Renal cortical epithelial cell (primary cell): ENCODE measurements around the gene CRIP3. TPM values are rescaled to one million over a fixed set of nuclear protein-coding genes. Genes with fewer than 3 reads are reported as not detected.
"Not testable (repeated sequence)": the region's sequence is repeated elsewhere in the genome, so short reads cannot be mapped to it uniquely, and the experiment has no call there.

Experiments used
- DNase-seq: peaks from one replicate; pipeline ENCODE4 v3.0.0-alpha.2; 2011; ENCODE audit warnings: low read depth
- total RNA-seq: library from RNA; depleted of rRNA; stranded (reverse); fragments of >200 nt; gene quantifications from 2 replicates; pipeline ENCODE4 v1.2.3, GENCODE V29; 2014

Gene CRIP3
- total RNA-seq, 1 donor from 2014 or later: 0.25 TPM

DNA sequence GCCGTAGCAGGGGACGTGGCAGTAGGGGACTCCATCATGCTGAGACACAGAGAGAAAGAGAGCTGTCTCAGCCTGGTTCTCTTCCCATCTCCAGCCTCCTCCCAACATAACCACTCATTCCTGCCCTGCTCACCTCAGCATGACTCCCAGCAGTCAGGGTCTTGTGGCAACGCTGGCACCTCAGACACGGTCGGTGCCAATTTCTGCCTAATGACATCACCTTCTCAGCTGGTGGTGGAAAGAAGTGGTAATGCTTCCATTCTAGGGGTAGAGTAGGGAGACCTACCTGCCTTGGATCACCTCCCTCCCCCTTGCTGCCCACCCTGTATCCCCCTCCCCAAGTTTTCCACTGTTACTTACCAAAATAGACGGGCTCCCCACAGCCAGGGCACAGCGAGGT lies 2.5 kb downstream of the CRIP3 start:
- no peak for DNase-seq

- no peak for DNase-seq
These were observed 3.7 kb downstream of the CRIP3 start for GRCh38 chr6:43304882-43305281.

DNA sequence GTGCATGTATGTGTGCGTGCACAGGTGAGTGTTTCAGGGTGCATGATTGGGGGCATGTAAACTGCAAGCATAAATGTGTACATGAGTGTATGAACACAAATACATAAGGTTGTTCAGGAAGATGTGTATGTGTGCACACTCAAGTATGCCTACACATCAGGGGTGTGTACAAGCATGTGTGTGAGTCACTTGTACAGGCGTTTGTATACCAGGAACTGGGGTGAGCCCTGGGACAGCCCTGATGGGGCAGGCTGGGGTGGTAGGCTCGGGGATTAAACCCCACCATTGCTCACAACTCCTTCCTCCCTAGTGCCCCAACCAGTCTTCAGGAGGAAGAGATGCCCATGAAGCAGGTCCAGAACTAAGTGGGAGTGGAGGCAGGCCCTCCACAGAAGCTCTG lies 4.3 kb downstream of the CRIP3 start:
- DNase-seq: no peak

- no peak for DNase-seq
These were observed 4.8 kb downstream of the CRIP3 start for GRCh38 chr6:43303751-43304331.

DNA sequence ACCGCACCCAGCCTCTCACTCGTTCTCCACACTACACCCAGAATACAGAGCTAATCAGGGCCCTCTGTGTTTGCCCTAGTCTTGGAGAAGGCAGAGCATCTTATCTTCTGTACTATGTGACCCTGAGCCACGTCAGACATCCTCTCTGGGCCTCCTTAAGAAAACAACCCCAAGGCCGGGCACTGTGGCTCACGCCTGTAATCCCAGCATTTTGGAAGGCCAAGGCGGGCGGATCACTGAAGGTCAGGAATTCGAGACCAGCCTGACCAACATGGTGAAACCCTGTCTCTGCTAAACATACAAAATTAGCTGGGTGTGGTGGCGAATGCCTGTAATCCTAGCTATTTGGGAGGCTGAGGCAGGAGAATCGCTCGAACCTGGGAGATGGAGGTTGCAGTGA lies 5.6 kb downstream of the CRIP3 start:
- DNase-seq: not testable (repeated sequence)

DNA sequence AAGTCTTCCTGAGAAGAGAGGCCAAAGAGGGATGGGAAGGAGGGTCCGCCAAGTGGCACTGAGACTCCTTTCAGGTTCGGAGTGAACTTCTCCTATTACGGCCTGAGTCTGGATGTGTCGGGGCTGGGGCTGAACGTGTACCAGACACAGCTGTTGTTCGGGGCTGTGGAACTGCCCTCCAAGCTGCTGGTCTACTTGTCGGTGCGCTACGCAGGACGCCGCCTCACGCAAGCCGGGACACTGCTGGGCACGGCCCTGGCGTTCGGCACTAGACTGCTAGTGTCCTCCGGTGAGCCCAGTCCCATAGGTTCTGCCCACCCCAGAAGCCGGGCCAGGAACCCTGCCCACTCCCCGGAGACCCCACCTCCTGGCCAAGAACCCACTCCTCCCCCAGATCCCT lies 6.5 kb downstream of the CRIP3 start:
- DNase-seq: no peak

- no peak for DNase-seq
These were observed 7.3 kb downstream of the CRIP3 start for GRCh38 chr6:43301081-43301870.

GRCh38 chr6:43299338-43300293 lies 9.0 kb downstream of the CRIP3 start:
- no peak for DNase-seq

GRCh38 chr6:43298565-43299337 lies 9.9 kb downstream of the CRIP3 start:
- DNase-seq: no peak

- DNase-seq: no peak
These were observed 10.7 kb downstream of the CRIP3 start, which contains the start of gene SLC22A7 for GRCh38 chr6:43297644-43298564. Gene SLC22A7, plus strand, starts transcription at chr6:43298260. Its CDS starts 99 bp downstream, at chr6:43298359.

DNA sequence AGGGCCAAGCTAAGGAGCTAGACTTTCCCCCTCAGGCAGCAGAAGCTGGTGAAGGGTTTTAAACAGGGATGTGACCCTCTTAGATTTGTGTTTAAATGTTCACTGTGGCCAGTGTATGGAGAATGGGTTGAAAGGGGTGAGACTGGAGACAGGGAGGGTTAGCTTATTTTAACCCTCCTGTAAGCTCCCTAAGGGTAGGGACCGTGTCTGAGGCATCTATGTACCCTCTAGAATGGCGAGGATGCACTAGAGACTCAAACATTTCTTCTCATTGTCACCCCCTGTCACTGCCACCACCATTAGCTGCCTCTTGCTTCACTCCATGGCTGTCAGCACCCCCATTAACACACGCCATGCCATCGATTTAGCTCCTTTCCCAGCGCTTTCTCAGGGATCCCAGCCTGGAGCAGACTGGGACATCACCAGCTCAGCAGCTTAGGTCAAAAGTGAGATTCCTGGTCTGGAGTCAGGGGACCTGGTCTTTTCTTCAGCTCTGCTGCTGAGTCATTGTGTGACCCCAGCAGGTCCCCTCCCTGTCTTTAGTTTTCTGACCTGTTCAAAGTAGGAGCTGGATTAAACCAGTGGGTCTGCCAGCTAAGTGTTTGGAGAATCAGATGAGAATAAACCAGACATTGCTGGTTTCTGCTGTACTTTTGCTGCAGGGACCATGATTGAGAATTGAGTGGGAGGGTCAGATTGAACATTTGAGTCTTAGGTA lies 11.7 kb downstream of the CRIP3 start:
- DNase-seq: peak; percentile 66

GRCh38 chr6:43295456-43295855 lies 13.2 kb downstream of the CRIP3 start:
- DNase-seq: peak; percentile 9

DNA sequence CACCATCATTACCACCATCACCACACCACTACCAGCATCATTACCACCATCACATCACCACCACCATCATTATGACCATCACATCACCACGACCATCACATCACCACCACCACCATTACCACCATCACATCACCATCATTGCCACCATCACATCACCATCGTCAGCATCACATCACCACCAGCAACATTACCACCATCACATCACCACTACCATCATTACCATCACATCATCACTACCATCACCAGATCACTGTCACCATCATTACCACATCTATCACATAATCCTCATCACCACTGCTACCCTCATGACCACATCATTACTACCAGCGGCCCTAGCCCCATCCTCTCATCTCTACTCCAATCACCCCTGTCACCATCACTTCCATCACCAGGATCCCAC lies 14.1 kb downstream of the CRIP3 start:
- no peak for DNase-seq

GRCh38 chr6:43293698-43294097 lies 14.9 kb downstream of the CRIP3 start:
- DNase-seq: no peak

DNA sequence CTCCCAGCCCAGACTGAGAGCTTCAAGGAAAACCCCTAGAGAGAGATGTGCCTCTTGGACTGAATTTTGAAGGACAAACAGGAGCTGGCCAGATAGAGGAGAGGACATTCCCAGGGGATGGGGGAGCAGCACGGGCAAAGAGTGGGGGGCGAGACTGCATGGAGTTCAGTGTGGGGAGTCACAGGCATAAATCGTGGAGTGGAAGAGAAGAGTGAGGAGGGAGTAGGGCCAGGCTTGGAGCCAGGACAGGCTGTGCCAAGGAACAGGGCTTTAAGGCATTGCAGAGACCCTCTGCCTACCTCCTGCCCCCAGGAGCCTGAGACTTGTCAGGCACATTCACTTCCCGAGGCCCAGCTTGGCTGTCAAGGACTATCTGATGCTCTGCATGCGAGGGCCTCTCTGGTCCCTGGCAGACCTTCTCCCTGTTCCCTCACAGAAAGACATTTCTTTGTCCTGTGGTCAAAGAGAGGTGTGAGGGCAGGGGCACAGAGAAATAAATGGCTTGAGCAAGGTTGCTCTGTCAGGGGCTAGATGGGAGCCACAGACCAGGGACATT lies 15.8 kb downstream of the CRIP3 start:
- no peak for DNase-seq

GRCh38 chr6:43292341-43292740 lies 16.3 kb downstream of the CRIP3 start:
- no peak for DNase-seq

DNA sequence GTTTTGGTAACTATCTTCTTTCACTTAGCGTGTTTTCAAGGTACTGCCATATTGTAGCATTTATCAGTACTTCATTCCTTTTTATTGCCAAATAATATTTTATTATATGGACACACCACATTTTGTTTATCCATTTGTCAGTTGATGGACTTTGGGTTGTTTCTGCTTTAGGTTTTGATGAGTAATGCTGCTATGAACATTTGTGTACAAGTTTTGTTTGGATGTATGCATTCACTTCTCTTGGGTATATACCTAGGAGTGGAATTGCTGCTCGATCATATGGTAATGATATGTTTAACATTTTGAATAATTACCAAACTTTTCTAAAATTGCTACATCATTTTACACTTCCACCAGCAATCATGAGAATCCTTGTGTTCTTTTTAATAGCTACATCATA lies 16.9 kb downstream of the CRIP3 start:
- no peak for DNase-seq

DNA sequence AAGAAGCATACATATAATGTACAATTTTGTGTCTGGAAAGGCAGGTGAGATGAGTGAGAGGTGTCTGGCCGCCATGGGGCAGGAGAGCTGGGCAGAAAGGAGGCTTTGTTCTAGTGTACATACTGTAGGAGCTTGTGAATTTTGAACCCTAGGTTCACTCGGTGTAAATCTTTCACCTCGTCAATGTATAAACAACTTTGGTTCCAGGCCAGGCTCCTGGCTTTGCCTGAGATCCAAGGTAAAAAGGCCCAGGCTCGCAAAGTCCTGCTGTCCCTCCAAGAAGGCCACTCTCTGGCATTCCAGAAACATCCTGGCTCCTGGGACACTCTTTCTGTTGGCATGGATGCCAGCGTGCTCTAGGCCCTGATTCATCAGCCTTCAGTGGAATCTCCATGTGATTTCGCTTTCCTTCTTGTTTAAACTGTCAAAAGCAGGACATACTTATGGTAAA lies 17.7 kb downstream of the CRIP3 start:
- DNase-seq: no peak

DNA sequence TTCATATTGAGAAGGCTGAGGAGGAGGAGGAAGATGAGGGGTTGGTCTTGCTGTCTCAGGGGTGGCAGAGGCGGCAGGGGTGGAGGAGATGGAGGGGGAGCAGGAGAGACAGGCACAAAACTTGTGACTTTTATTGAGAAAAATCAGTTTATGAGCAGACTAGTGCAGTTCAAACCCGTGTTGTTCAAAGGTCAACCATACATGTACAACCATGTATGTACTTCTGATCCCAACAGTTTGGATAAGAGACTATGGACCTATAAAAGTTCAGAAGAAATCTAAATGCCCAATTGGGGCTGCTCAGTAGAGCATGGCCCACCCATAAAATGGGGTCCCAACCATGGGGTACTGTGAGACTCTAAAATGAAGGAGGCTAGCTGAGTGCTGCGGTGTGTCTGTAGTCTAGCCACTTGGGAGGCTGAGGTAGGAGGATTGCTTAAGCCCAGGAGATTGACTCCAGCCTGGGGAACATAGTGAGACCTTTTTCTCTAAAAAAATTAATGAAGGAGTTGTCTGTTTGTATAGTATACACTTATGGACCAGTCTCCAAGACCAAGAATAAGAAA lies 18.2 kb downstream of the CRIP3 start:
- DNase-seq: no peak
